MM.1S (cell line): Measurements from ENCODE around the gene TXLNG.
A peak's percentile ranks its signal among the peaks of the same experiment; 100 is the strongest.

ENCODE experiments used
- DNase-seq: peaks from one replicate; pipeline ENCODE4 v3.0.0-alpha.2; 2015
- H2AFZ ChIP-seq: fragments of 300-600 bp; sonication (generic); 2 replicates; pipeline ENCODE4 v1.6.0; 2016; ENCODE audit warnings: antibody characterized with exemption, low read length
- H3F3A ChIP-seq: fragments of 300-600 bp; sonication (generic); 2 replicates; pipeline ENCODE4 v1.6.1; 2016; ENCODE audit warnings: mild to moderate bottlenecking, antibody characterized with exemption, low read length, moderate library complexity, mixed read lengths; ENCODE audit not compliant: insufficient read depth
- H3K27ac ChIP-seq: fragments of 300-600 bp; sonication (generic); 2 replicates; pipeline ENCODE4 v1.5.1; 2016; ENCODE audit warnings: mild to moderate bottlenecking, low read length
- H3K27me3 ChIP-seq: fragments of 300-600 bp; sonication (generic); replicated peaks from 2 replicates; pipeline ENCODE4 v1.6.0; 2016; ENCODE audit warnings: low read length; ENCODE audit not compliant: insufficient read depth
- H3K36me3 ChIP-seq: fragments of 300-600 bp; sonication (generic); replicated peaks from 2 replicates; pipeline ENCODE4 v1.6.1; 2016; ENCODE audit warnings: mild to moderate bottlenecking, low read length, mixed read lengths; ENCODE audit not compliant: insufficient read depth
- H3K4me1 ChIP-seq: fragments of 300-600 bp; sonication (generic); 2 replicates; pipeline ENCODE4 v1.6.1; 2016; ENCODE audit warnings: low read length, mixed read lengths
- H3K4me2 ChIP-seq: fragments of 300-600 bp; sonication (generic); 2 replicates; pipeline ENCODE4 v1.6.0; 2016; ENCODE audit warnings: low read depth, low read length
- H3K4me3 ChIP-seq: fragments of 300-600 bp; sonication (generic); 2 replicates; pipeline ENCODE4 v1.5.1; 2016; ENCODE audit warnings: low read length, mixed read lengths
- H3K79me2 ChIP-seq: fragments of 300-600 bp; sonication (generic); 2 replicates; pipeline ENCODE4 v1.6.1; 2016; ENCODE audit warnings: mixed run types, low read length, mixed read lengths
- H3K9ac ChIP-seq: fragments of 300-600 bp; sonication (generic); 2 replicates; pipeline ENCODE4 v1.6.1; 2016; ENCODE audit warnings: low read length, mixed read lengths
- H3K9me2 ChIP-seq: fragments of 300-600 bp; sonication (generic); replicated peaks from 2 replicates; pipeline ENCODE4 v1.6.1; 2016; ENCODE audit warnings: mild to moderate bottlenecking, low read length, mixed read lengths; ENCODE audit not compliant: insufficient read depth
- H3K9me3 ChIP-seq: fragments of 300-600 bp; sonication (generic); replicated peaks from 2 replicates; pipeline ENCODE4 v1.6.1; 2016; ENCODE audit warnings: mild to moderate bottlenecking, low read length, mixed read lengths; ENCODE audit not compliant: insufficient read depth
- H4K20me1 ChIP-seq: fragments of 300-600 bp; sonication (generic); 2 replicates; pipeline ENCODE4 v1.6.1; 2016; ENCODE audit warnings: mild to moderate bottlenecking, low read length, moderate library complexity, mixed read lengths; ENCODE audit not compliant: insufficient read depth
- EZH2 ChIP-seq: fragments of 300-600 bp; sonication (generic); optimal IDR thresholded peaks from 2 replicates; pipeline ENCODE3; 2017; ENCODE audit warnings: low read depth, mild to moderate bottlenecking, antibody characterized with exemption, low read length, mixed read lengths
- EZH2phosphoT487 ChIP-seq: fragments of 300-600 bp; sonication (generic); IDR thresholded peaks from 2 replicates; pipeline ENCODE4 v1.6.1; 2018; ENCODE audit warnings: antibody characterized with exemption, low read length
- TF ChIP-seq, protein P1 (sequence below): fragments of 300-600 bp; sonication (generic); IDR thresholded peaks from 2 replicates; pipeline ENCODE4 v1.5.1; 2016; ENCODE audit warnings: antibody characterized with exemption, low read length, mixed read lengths

The TXLNG gene

GRCh38 chrX:16882702-16883486, 96.6 kb downstream of the TXLNG start:
- H3K4me3 ChIP-seq: peak overlapping the region; percentile 57
- DNase-seq: peak; percentile 74
- H3F3A ChIP-seq: peaks cover 8% of the 10 kb centered on the region; the same call in 1 of the 2 replicates
- peak overlapping the region; percentile 86; the same call in 1 of the 2 replicates for H3K4me2 ChIP-seq
- no peaks in the 10 kb centered on the region for H3K9me2 ChIP-seq
- H3K79me2 ChIP-seq: no peaks in the 10 kb centered on the region
- peaks cover 6% of the 10 kb centered on the region for H3K4me1 ChIP-seq
- TF ChIP-seq EZH2 (no peak), EZH2phosphoT487 (no peak)
- TF ChIP-seq, protein P1, sequence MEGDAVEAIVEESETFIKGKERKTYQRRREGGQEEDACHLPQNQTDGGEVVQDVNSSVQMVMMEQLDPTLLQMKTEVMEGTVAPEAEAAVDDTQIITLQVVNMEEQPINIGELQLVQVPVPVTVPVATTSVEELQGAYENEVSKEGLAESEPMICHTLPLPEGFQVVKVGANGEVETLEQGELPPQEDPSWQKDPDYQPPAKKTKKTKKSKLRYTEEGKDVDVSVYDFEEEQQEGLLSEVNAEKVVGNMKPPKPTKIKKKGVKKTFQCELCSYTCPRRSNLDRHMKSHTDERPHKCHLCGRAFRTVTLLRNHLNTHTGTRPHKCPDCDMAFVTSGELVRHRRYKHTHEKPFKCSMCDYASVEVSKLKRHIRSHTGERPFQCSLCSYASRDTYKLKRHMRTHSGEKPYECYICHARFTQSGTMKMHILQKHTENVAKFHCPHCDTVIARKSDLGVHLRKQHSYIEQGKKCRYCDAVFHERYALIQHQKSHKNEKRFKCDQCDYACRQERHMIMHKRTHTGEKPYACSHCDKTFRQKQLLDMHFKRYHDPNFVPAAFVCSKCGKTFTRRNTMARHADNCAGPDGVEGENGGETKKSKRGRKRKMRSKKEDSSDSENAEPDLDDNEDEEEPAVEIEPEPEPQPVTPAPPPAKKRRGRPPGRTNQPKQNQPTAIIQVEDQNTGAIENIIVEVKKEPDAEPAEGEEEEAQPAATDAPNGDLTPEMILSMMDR: peak; percentile 63
- H3K36me3 ChIP-seq: no peaks in the 10 kb centered on the region
- no peaks in the 10 kb centered on the region for H3K9me3 ChIP-seq
- peak overlapping the region; percentile 72 for H2AFZ ChIP-seq
- peak overlapping the region; percentile 70 for H3K27ac ChIP-seq
- H4K20me1 ChIP-seq: no peaks in the 10 kb centered on the region
- H3K27me3 ChIP-seq: no peaks in the 10 kb centered on the region
- H3K9ac ChIP-seq: peak overlapping the region; percentile 56

DNA sequence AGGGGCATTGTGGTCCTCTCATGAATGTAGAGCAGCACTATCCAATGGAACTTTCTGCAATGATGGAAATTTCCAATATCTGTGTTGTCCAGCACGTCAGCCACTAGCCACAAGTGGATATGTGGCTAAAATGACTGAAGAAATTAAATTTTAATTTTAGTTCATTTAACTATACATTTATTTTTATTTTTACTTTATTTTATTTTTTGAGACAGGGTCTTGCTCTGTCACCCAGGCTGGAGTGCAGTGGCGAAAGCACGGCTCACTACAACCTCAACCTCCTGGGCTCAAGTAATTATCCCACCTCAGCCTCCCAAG, 97.2 kb downstream of the TXLNG start:
- TF ChIP-seq, protein P1: no peak
- TF ChIP-seq EZH2 (no peak), EZH2phosphoT487 (no peak)
- H4K20me1 ChIP-seq: no peaks in the 10 kb centered on the region
- H3K9me3 ChIP-seq: no peaks in the 10 kb centered on the region
- peaks cover 8% of the 10 kb centered on the region; the same call in 1 of the 2 replicates for H3F3A ChIP-seq
- H3K4me2 ChIP-seq: peak overlapping the region; percentile 86; the same call in 1 of the 2 replicates
- peak overlapping the region; percentile 72; the same call in 1 of the 2 replicates for H2AFZ ChIP-seq
- no peak overlapping the region for H3K9ac ChIP-seq
- no peak overlapping the region; the same call in 1 of the 2 replicates for H3K27ac ChIP-seq
- no peak overlapping the region for H3K4me3 ChIP-seq
- no peaks in the 10 kb centered on the region for H3K36me3 ChIP-seq
- no peaks in the 10 kb centered on the region for H3K9me2 ChIP-seq
- DNase-seq: no peak
- no peaks in the 10 kb centered on the region for H3K27me3 ChIP-seq
- H3K79me2 ChIP-seq: no peaks in the 10 kb centered on the region
- peaks cover 6% of the 10 kb centered on the region for H3K4me1 ChIP-seq

GRCh38 chrX:16885628-16886027, 99.4 kb downstream of the TXLNG start:
- H3K27me3 ChIP-seq: no peaks in the 10 kb centered on the region
- H3K9ac ChIP-seq: no peak overlapping the region
- H3F3A ChIP-seq: peaks cover 8% of the 10 kb centered on the region; the same call in 1 of the 2 replicates
- peaks cover 6% of the 10 kb centered on the region for H3K4me1 ChIP-seq
- no peak overlapping the region for H2AFZ ChIP-seq
- H3K27ac ChIP-seq: peak overlapping the region; percentile 45; the same call in 1 of the 2 replicates
- no peaks in the 10 kb centered on the region for H3K9me3 ChIP-seq
- no peak for TF ChIP-seq EZH2phosphoT487
- TF ChIP-seq, protein P1: no peak
- TF ChIP-seq EZH2: no peak
- H3K79me2 ChIP-seq: no peaks in the 10 kb centered on the region
- no peaks in the 10 kb centered on the region for H3K9me2 ChIP-seq
- DNase-seq: peak; percentile 13
- H4K20me1 ChIP-seq: no peaks in the 10 kb centered on the region
- no peak overlapping the region for H3K4me3 ChIP-seq
- H3K36me3 ChIP-seq: no peaks in the 10 kb centered on the region
- H3K4me2 ChIP-seq: no peak overlapping the region
